OCI-LY1 (cell line): ENCODE results near the gene CDC42.

Experiments
- CTCF ChIP-seq: fragments of 200-600 bp; sonication (generic), shearing (Covaris generic); IDR thresholded peaks from 2 replicates; pipeline ENCODE4 v1.5.1; 2017; ENCODE audit warnings: mild to moderate bottlenecking, antibody characterized with exemption, low read length, moderate library complexity, mixed read lengths
- EZH2 ChIP-seq: fragments of 200-600 bp; sonication (generic), shearing (Covaris generic); IDR thresholded peaks from 2 replicates; pipeline ENCODE4 v1.8.0; 2017; ENCODE audit warnings: borderline replicate concordance, mixed run types, mild to moderate bottlenecking, antibody characterized with exemption, low read length, moderate library complexity, mixed read lengths

GRCh38 chr1:22051607-22052114 lies 848 bp upstream of the CDC42 start:
- TF ChIP-seq CTCF (no peak), EZH2 (no peak)
